Superior temporal gyrus (tissue), 1 donor: ENCODE data around the gene ST3GAL3.
A peak's percentile ranks its signal among the peaks of the same experiment; 100 is the strongest.

Source experiments
- DNase-seq: peaks from one replicate; pipeline ENCODE4 v3.0.0-alpha.2; 2016; ENCODE audit errors: extremely low spot score

ST3GAL3 gene

GRCh38 chr1:43938892-43939587 lies 231.7 kb downstream of the ST3GAL3 start:
- DNase-seq, result no peak

DNA sequence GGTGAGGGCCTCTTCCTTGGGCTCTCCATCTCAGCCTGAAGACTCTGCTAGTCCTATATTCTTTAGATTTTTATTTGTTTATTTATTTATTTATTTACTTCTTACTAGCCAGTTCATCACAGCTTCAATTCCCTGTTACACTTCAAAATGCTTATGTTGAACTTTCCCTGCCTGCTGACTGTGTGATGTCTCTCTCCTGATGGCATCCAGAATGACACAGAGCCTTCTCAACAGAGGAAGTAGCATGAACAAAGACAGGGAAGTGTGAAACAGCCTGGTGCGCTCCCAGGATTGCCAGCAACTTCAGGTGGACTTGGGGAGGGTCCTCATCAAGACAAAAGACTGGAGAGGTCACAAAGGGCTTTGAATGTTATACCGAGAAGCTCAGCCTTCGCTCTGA lies 235.1 kb downstream of the ST3GAL3 start:
- DNase-seq, result no peak

- no peak for DNase-seq
Measured at GRCh38 chr1:43944860-43945259, 237.5 kb downstream of the ST3GAL3 start.

DNA sequence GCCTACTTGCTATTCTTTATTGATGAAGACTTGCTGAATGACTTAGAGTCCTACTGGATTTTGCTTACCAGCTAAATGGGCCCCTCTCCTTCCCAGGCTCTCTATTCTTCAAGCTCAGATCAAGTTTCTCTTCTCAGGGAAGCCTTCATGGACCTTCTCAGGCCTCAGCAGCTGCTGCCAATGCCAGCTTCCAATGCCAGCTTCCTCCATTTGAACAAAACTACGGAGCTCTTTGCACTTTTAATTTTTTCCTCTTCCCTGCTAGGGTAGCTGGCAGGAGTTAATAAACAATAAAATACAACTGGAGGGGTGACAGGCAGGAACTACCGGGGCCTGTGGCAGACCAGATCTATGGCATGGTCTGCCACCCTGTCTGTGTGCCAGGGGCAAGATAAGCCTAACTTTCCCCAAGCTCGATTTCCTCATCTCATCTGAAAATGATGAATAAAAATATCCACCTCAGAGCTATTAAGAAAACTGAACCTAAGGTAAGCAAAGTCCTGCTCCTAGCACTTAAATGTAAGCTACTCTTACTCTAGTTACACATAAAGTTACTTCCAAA lies 238.4 kb downstream of the ST3GAL3 start:
- peak; percentile 50 for DNase-seq

GRCh38 chr1:43946236-43947060 lies 239.1 kb downstream of the ST3GAL3 start, which contains the start of gene IPO13:
Gene IPO13, plus strand, starts transcription at chr1:43946950. Its CDS starts 651 bp downstream, at chr1:43947601.
- peak; percentile 98 for DNase-seq

- DNase-seq, result no peak
Measured at GRCh38 chr1:43947061-43947873, 239.9 kb downstream of the ST3GAL3 start.

GRCh38 chr1:43947874-43948437 lies 240.6 kb downstream of the ST3GAL3 start:
- DNase-seq, result peak; percentile 53

- no peak for DNase-seq
Measured at GRCh38 chr1:43949678-43950077, 242.3 kb downstream of the ST3GAL3 start.

DNA sequence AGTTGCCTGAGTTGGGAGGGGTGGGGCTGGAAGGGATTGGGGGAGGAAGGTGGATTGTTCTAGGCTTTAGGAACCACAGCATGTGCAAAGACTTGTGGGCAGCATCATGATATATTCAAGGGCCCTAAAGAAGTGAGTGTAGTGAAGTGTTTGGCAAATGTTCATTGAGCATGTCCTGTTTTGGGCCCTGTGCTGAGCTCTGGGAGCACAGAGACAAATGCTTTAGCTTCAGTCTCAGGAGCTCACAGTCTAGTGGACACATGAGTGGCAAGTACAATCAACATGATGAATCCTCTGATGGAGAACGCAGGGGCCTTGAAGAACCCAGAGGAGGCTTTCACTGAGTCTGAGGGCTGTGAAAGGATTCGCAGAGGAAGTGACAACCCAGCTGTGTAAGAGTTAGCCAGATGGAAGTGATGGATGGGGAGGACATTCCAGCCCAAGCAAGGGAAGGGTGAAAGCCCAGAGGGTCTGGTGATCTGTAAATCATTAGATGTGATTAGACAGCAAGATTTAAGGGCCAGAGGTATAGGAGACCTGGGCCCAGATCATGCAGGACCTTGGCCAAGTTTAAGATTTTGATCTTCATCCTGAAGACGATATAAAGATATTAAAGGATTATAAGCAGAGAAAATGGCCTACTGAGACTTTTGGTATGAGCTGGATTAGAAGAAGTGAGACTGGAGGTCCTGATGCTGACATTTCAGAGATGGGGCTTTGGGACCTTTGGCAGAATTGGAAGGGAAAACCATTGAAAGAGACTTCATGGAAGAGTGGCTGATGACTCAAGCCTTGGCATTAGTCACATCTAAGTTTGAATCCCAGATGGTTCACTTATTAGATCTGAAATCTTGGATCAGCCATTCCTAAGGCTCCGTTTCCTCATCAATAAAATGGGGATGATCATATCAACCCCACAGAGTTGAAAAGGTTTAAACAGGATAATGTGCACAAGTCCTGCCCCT lies 244.0 kb downstream of the ST3GAL3 start:
- DNase-seq, result no peak

GRCh38 chr1:43952731-43953346 lies 245.5 kb downstream of the ST3GAL3 start:
- DNase-seq, result peak; percentile 62

GRCh38 chr1:43953361-43953760 lies 246.0 kb downstream of the ST3GAL3 start:
- DNase-seq, result no peak

DNA sequence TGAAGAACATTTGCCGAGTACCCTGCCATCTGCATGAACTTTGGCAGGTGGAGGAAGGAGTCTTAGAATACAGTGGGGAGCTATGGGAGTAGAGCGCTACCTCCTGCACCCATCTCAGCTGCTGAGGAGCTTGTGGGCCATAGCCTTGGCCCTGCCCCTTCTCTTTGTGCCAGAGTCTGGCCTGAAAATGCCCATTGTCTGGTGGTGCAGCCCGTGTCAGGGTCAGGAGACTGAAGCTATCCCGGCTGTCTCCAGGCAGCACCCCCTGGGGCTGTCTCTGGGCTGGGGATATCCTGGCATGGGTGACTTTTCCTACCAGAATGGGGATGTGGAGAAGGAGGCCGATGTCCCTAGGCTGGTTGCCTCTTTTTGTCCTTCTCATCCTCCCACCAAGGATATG lies 246.7 kb downstream of the ST3GAL3 start:
- DNase-seq, result peak; percentile 94

- no peak for DNase-seq
Measured at GRCh38 chr1:43956234-43956633, 248.9 kb downstream of the ST3GAL3 start.

- no peak for DNase-seq
Measured at GRCh38 chr1:43957407-43958040, 250.2 kb downstream of the ST3GAL3 start.

DNA sequence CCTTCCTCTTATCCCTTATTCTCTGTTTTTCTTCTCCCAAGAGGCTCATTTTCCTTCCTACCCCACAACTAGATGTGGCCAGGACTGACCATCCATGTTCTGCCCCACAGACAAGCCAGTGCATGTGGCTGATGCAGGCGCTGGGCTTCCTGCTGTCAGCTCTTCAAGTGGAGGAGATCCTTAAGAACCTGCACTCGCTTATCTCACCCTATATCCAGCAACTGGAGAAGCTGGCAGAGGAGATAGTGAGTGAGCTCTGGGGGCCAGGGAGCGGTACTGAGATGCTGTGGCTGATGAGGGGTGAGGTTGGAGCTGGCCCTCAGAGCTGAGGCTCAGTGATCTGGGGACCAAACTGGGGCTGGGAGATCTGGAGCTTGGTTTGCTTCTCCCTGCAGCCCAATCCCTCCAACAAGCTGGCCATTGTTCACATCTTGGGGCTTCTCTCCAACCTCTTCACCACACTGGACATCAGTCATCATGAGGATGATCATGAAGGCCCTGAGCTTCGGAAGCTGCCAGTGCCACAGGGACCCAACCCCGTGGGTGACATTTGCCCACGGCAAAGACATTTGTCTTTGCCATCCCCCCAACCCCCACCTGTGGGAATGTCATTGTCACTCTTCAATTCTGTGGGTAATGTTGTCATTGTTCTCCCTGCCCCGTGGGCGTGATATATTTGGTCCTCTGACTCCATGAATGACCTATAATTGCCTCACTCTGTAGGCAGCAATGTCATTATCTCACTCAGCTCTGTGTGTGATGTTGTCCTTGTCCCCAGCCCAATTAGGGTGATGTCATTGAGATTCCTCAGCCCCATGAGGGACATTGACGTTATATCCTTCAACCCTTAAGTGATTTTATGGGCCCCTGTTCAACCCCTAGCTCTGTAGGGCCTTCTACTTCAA lies 251.3 kb downstream of the ST3GAL3 start:
- peak; percentile 57 for DNase-seq

GRCh38 chr1:43960798-43961197 lies 253.5 kb downstream of the ST3GAL3 start:
- no peak for DNase-seq

DNA sequence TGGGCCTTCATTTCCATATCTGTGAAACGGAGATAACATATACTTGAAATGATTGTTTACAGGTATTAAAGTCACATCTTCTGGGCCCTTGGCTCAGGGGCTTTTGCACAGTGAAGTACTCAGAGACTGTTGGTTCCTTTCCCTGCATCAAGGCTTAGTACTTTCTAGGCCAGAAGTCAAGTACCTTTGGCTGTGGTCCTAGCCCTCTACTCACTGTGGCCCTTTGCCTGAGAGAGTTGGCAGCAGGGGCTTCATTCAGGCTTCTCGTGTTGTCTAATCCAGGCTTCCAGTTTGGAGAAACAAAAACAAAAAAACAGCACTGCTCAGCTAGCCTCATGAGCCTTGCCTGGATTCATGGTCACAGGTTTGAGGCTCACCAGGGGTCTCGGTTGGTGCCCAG lies 254.4 kb downstream of the ST3GAL3 start:
- no peak for DNase-seq

- peak; percentile 84 for DNase-seq
Measured at GRCh38 chr1:43962324-43962723, 255.0 kb downstream of the ST3GAL3 start.
